ENCODE results near the gene FUCA2.
"Not testable (repeated sequence)": the region's sequence is repeated elsewhere in the genome, so short reads cannot be mapped to it uniquely, and the experiment has no call there.

Gene FUCA2

GRCh38 chr6:143478479-143479062, 32.9 kb downstream of the FUCA2 start:
- Histone ChIP-seq H3K9me3 (ENCODE audit: control insufficient read depth in 1 of 2, low read length in 2 of 2) (no peaks in the 10 kb centered on the region), H3K27ac (ENCODE audit: low read depth, low read length) (no peak overlapping the region), H3K4me1 (ENCODE audit: control insufficient read depth in 1 of 2, insufficient read depth in 2 of 2, low read length in 2 of 2) (no peaks in the 10 kb centered on the region), H3K9ac (ENCODE audit: low read depth in 1 of 2, low read length in 2 of 2) (no peak overlapping the region), H3K27me3 (ENCODE audit: control insufficient read depth in 1 of 2, insufficient read depth in 2 of 2, low read length in 2 of 2) (no peaks in the 10 kb centered on the region), H3K36me3 (ENCODE audit: control insufficient read depth in 1 of 2, insufficient read depth in 2 of 2, low read length in 2 of 2) (peaks cover 0 to 7% of the 10 kb centered on the region in 2 donors), H3K4me3 (ENCODE audit: low read depth in 1 of 2, low read length in 2 of 2) (no peak overlapping the region)

DNA sequence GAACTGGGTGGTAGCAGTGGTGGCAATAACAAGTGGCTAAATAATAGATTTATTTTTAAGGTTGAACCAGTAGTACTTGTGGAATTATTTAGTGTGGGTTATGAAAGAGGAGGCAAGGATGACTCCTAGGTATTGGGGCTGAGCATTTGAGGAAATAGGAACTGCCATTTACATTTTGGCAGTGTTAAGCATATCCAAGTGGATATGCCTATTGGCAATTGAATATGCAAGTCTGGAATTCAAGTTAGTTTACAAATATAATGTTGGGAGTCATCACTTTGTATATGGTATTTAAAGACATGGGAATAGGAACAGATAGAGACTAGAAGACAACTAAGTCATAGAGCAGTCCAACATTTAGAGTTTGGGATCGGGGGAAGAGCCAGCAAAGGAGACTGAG, 35.0 kb downstream of the FUCA2 start:
- H3K9ac ChIP-seq (ENCODE audit: low read depth in 1 of 2, low read length in 2 of 2), result no peak overlapping the region
- H3K27ac ChIP-seq (ENCODE audit: low read depth, low read length), result no peak overlapping the region
- H3K36me3 ChIP-seq (ENCODE audit: control insufficient read depth in 1 of 2, insufficient read depth in 2 of 2, low read length in 2 of 2), result peaks cover 0 to 20% of the 10 kb centered on the region in 2 donors
- H3K9me3 ChIP-seq (ENCODE audit: control insufficient read depth in 1 of 2, low read length in 2 of 2), result no peaks in the 10 kb centered on the region
- no peaks in the 10 kb centered on the region for H3K4me1 ChIP-seq (ENCODE audit: control insufficient read depth in 1 of 2, insufficient read depth in 2 of 2, low read length in 2 of 2)
- H3K4me3 ChIP-seq (ENCODE audit: low read depth in 1 of 2, low read length in 2 of 2), result no peak overlapping the region
- no peaks in the 10 kb centered on the region for H3K27me3 ChIP-seq (ENCODE audit: control insufficient read depth in 1 of 2, insufficient read depth in 2 of 2, low read length in 2 of 2)

- Histone ChIP-seq H3K9me3 (ENCODE audit: control insufficient read depth in 1 of 2, low read length in 2 of 2) (no peaks in the 10 kb centered on the region), H3K9ac (ENCODE audit: low read depth in 1 of 2, low read length in 2 of 2) (no peak overlapping the region), H3K27me3 (ENCODE audit: control insufficient read depth in 1 of 2, insufficient read depth in 2 of 2, low read length in 2 of 2) (no peaks in the 10 kb centered on the region), H3K36me3 (ENCODE audit: control insufficient read depth in 1 of 2, insufficient read depth in 2 of 2, low read length in 2 of 2) (peaks cover 0 to 26% of the 10 kb centered on the region in 2 donors), H3K4me1 (ENCODE audit: control insufficient read depth in 1 of 2, insufficient read depth in 2 of 2, low read length in 2 of 2) (no peaks in the 10 kb centered on the region), H3K4me3 (ENCODE audit: low read depth in 1 of 2, low read length in 2 of 2) (no peak overlapping the region), H3K27ac (ENCODE audit: low read depth, low read length) (no peak overlapping the region)
Measured at GRCh38 chr6:143471822-143472221, 39.7 kb downstream of the FUCA2 start.

DNA sequence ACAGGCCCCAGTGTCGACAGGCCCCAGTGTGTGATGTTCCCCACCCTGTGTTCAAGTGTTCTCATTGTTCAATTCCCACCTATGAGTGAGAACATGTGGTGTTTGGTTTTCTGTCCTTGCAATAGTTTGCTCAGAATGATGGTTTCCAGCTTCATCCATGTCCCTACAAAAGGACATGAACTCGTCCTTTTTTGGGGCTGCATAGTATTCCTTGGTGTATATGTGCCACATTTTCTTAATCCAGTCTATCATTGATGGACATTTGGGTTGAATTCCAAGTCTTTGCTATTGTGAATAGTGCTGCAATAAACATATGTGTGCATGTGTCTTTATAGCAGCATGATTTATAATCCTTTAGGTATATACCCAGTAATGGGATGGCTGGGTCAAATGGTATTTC, 42.7 kb downstream of the FUCA2 start:
- H3K4me3 ChIP-seq (ENCODE audit: low read depth in 1 of 2, low read length in 2 of 2); H3K27ac ChIP-seq (ENCODE audit: low read depth, low read length); H3K4me1 ChIP-seq (ENCODE audit: control insufficient read depth in 1 of 2, insufficient read depth in 2 of 2, low read length in 2 of 2); H3K9ac ChIP-seq (ENCODE audit: low read depth in 1 of 2, low read length in 2 of 2); H3K9me3 ChIP-seq (ENCODE audit: control insufficient read depth in 1 of 2, low read length in 2 of 2); H3K27me3 ChIP-seq (ENCODE audit: control insufficient read depth in 1 of 2, insufficient read depth in 2 of 2, low read length in 2 of 2): not testable (repeated sequence)
- peaks cover 0 to 19% of the 10 kb centered on the region in 2 donors for H3K36me3 ChIP-seq (ENCODE audit: control insufficient read depth in 1 of 2, insufficient read depth in 2 of 2, low read length in 2 of 2)

- Histone ChIP-seq H3K9ac (ENCODE audit: low read depth in 1 of 2, low read length in 2 of 2) (no peak overlapping the region), H3K4me1 (ENCODE audit: control insufficient read depth in 1 of 2, insufficient read depth in 2 of 2, low read length in 2 of 2) (no peaks in the 10 kb centered on the region), H3K27ac (ENCODE audit: low read depth, low read length) (no peak overlapping the region), H3K36me3 (ENCODE audit: control insufficient read depth in 1 of 2, insufficient read depth in 2 of 2, low read length in 2 of 2) (peaks cover 0 to 17% of the 10 kb centered on the region in 2 donors), H3K9me3 (ENCODE audit: control insufficient read depth in 1 of 2, low read length in 2 of 2) (no peaks in the 10 kb centered on the region), H3K27me3 (ENCODE audit: control insufficient read depth in 1 of 2, insufficient read depth in 2 of 2, low read length in 2 of 2) (no peaks in the 10 kb centered on the region), H3K4me3 (ENCODE audit: low read depth in 1 of 2, low read length in 2 of 2) (no peak overlapping the region)
Measured at GRCh38 chr6:143468026-143468425, 43.5 kb downstream of the FUCA2 start.

GRCh38 chr6:143465546-143465945, 46.0 kb downstream of the FUCA2 start:
- H3K4me3 ChIP-seq (ENCODE audit: low read depth in 1 of 2, low read length in 2 of 2), result no peak overlapping the region
- H3K9me3 ChIP-seq (ENCODE audit: control insufficient read depth in 1 of 2, low read length in 2 of 2), result no peaks in the 10 kb centered on the region
- peaks cover 0 to 6% of the 10 kb centered on the region in 2 donors for H3K36me3 ChIP-seq (ENCODE audit: control insufficient read depth in 1 of 2, insufficient read depth in 2 of 2, low read length in 2 of 2)
- no peaks in the 10 kb centered on the region for H3K4me1 ChIP-seq (ENCODE audit: control insufficient read depth in 1 of 2, insufficient read depth in 2 of 2, low read length in 2 of 2)
- H3K27me3 ChIP-seq (ENCODE audit: control insufficient read depth in 1 of 2, insufficient read depth in 2 of 2, low read length in 2 of 2), result no peaks in the 10 kb centered on the region
- no peak overlapping the region for H3K27ac ChIP-seq (ENCODE audit: low read depth, low read length)
- H3K9ac ChIP-seq (ENCODE audit: low read depth in 1 of 2, low read length in 2 of 2), result no peak overlapping the region

GRCh38 chr6:143457563-143458359, 53.8 kb downstream of the FUCA2 start:
- Histone ChIP-seq H3K9ac (ENCODE audit: low read depth in 1 of 2, low read length in 2 of 2) (no peak overlapping the region), H3K9me3 (ENCODE audit: control insufficient read depth in 1 of 2, low read length in 2 of 2) (no peaks in the 10 kb centered on the region), H3K36me3 (ENCODE audit: control insufficient read depth in 1 of 2, insufficient read depth in 2 of 2, low read length in 2 of 2) (peaks cover 0 to 4% of the 10 kb centered on the region in 2 donors), H3K27me3 (ENCODE audit: control insufficient read depth in 1 of 2, insufficient read depth in 2 of 2, low read length in 2 of 2) (no peaks in the 10 kb centered on the region), H3K4me1 (ENCODE audit: control insufficient read depth in 1 of 2, insufficient read depth in 2 of 2, low read length in 2 of 2) (no peaks in the 10 kb centered on the region), H3K4me3 (ENCODE audit: low read depth in 1 of 2, low read length in 2 of 2) (no peak overlapping the region), H3K27ac (ENCODE audit: low read depth, low read length) (no peak overlapping the region)

GRCh38 chr6:143451531-143451930, 60.0 kb downstream of the FUCA2 start:
- Histone ChIP-seq H3K27ac (ENCODE audit: low read depth, low read length) (no peak overlapping the region), H3K4me3 (ENCODE audit: low read depth in 1 of 2, low read length in 2 of 2) (peak overlapping the region; percentile 90 to 99), H3K4me1 (ENCODE audit: control insufficient read depth in 1 of 2, insufficient read depth in 2 of 2, low read length in 2 of 2) (peaks cover 15 to 16% of the 10 kb centered on the region in 2 donors)

DNA sequence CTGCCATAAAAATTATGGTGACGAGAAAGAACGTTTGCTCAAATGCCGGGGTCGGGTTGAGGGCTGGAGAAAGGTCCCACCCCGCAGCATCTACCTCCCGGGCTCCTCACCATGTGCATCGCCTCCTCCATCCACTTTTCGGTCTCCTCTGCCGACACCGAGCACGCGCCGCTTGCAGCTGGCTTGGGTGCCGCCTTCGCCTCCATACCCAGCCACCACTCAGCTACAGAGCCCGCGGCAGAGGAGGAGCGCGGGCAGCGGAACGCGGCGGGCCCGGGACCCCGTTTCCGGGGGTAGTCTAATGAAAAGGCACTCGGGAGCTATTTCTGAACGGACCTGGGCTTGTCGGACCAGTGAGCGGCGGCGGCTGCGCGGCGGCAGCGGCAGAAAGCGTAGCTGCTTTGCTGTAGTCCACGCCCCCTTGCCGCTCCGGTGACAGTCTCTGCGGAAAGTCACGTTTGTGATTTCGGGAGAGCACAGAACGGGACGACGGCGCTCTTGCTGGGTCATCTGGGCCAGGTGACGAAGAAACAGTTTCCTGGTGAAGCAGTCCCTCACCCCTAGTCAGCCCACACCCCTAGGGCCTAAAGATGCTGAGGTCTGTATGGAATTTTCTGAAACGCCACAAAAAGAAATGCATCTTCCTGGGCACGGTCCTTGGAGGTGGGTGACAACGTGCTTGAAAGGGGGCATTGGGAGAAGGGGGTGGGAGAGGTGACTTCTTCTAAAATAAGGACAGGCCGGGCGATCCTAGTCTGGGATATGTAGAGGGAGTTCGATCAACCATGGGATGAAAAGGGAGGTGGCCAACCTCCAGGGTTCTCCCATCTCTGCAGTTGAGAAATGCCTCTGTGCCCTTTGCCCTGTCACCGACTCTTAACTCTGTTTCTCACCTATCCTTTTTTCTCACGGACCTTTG, 60.8 kb downstream of the FUCA2 start, which contains the start of the genes ADAT2 and PEX3:
Gene ADAT2 (minus strand): TSS at position 243 of the 919 bp plus-strand sequence. CDS start 37 bp downstream, at position 206.
Gene PEX3 (plus strand): TSS at position 353 of the 919 bp plus-strand sequence. CDS start 238 bp downstream, at position 591.
- H3K27ac ChIP-seq (ENCODE audit: low read depth, low read length), result peak within 1 kb of the TSS; percentile 36
- H3K27me3 ChIP-seq (ENCODE audit: control insufficient read depth in 1 of 2, insufficient read depth in 2 of 2, low read length in 2 of 2), result no peaks in the 10 kb centered on the region
- H3K4me1 ChIP-seq (ENCODE audit: control insufficient read depth in 1 of 2, insufficient read depth in 2 of 2, low read length in 2 of 2), result peaks cover 15 to 16% of the 10 kb centered on the region in 2 donors
- H3K4me3 ChIP-seq (ENCODE audit: low read depth in 1 of 2, low read length in 2 of 2), result peak within 1 kb of the TSS; percentile 90 to 99
- H3K9me3 ChIP-seq (ENCODE audit: control insufficient read depth in 1 of 2, low read length in 2 of 2), result no peaks in the 10 kb centered on the region
- peak within 1 kb of the TSS; percentile 90 to 91 for H3K9ac ChIP-seq (ENCODE audit: low read depth in 1 of 2, low read length in 2 of 2)
- no peaks in the 10 kb centered on the region for H3K36me3 ChIP-seq (ENCODE audit: control insufficient read depth in 1 of 2, insufficient read depth in 2 of 2, low read length in 2 of 2)

More at GRCh38 chr6:143451531-143451930, 60.0 kb downstream of the FUCA2 start:
- no peaks in the 10 kb centered on the region for H3K27me3 ChIP-seq (ENCODE audit: control insufficient read depth in 1 of 2, insufficient read depth in 2 of 2, low read length in 2 of 2)
- no peaks in the 10 kb centered on the region for H3K36me3 ChIP-seq (ENCODE audit: control insufficient read depth in 1 of 2, insufficient read depth in 2 of 2, low read length in 2 of 2)
- no peaks in the 10 kb centered on the region for H3K9me3 ChIP-seq (ENCODE audit: control insufficient read depth in 1 of 2, low read length in 2 of 2)
- H3K9ac ChIP-seq (ENCODE audit: low read depth in 1 of 2, low read length in 2 of 2), result peak overlapping the region; percentile 90 to 91

All from duodenal mucosa (tissue), 2 donors.